Caco-2 (cell line): ENCODE data around the gene GPR22. TPM values are rescaled to one million over a fixed set of nuclear protein-coding genes. Genes with fewer than 3 reads are reported as not detected.

ENCODE experiments used
- BruUV-seq: library from RNA; stranded (reverse); fragments of 400-500 nt; replicated peaks from 2 replicates; lab custom pipeline; 2021; lab: Mats Ljungman, UMichigan
- CTCF ChIA-PET: fragments of 300-600 bp; sonication (Branson Sonifier 250); formaldehyde crosslinking; loops from one replicate; lab custom pipeline; 2022; ENCODE audit warnings: antibody characterized with exemption; lab: Charles Lee
- POLR2A ChIA-PET: fragments of 300-600 bp; sonication (Branson Sonifier 250); formaldehyde crosslinking; loops from one replicate; lab custom pipeline; 2022; ENCODE audit warnings: antibody characterized with exemption; lab: Charles Lee
- DNase-seq, 2 experiments: peaks; one replicate each; pipeline versions ENCODE4 v3.0.0 to v3.0.0-alpha.2; 2020 to 2022
- H3K27me3 ChIP-seq: replicated peaks from 2 replicates; pipeline ENCODE4 v1.6.0; 2011; ENCODE audit warnings: low read length; ENCODE audit not compliant: control insufficient read depth, insufficient read depth
- H3K36me3 ChIP-seq: 2 replicates; pipeline ENCODE4 v1.5.1; 2011; ENCODE audit warnings: low read length; ENCODE audit not compliant: control insufficient read depth, insufficient read depth
- H3K4me1 ChIP-seq: fragments of 250-450 bp; sonication (Bioruptor Pico); 2 replicates; pipeline ENCODE4 v1.5.1; 2020; ENCODE audit warnings: mild to moderate bottlenecking
- H3K4me3 ChIP-seq: 2 replicates; pipeline ENCODE4 v1.5.1; 2011; ENCODE audit warnings: low read depth, mild to moderate bottlenecking, control low read depth, low read length
- H3K9me3 ChIP-seq: fragments of 250-450 bp; sonication (Bioruptor Pico); 2 replicates; pipeline ENCODE4 v1.5.1; 2020; ENCODE audit warnings: mild to moderate bottlenecking, moderate library complexity
- H3K27ac Mint-ChIP-seq: one replicate; pipeline ENCODE4 v1.8.0; 2022; ENCODE audit warnings: mixed read lengths; ENCODE audit not compliant: unreplicated experiment
- H3K27me3 Mint-ChIP-seq: one replicate; pipeline ENCODE4 v1.8.0; 2022; ENCODE audit warnings: mixed read lengths; ENCODE audit not compliant: insufficient read depth, unreplicated experiment
- H3K36me3 Mint-ChIP-seq: one replicate; pipeline ENCODE4 v1.8.0; 2022; ENCODE audit warnings: mild to moderate bottlenecking, mixed read lengths; ENCODE audit not compliant: insufficient read depth, unreplicated experiment
- H3K4me1 Mint-ChIP-seq: one replicate; pipeline ENCODE4 v1.8.0; 2022; ENCODE audit warnings: low read depth, mixed read lengths; ENCODE audit not compliant: unreplicated experiment
- H3K4me3 Mint-ChIP-seq: one replicate; pipeline ENCODE4 v1.8.0; 2022; ENCODE audit warnings: mild to moderate bottlenecking, moderate library complexity, mixed read lengths; ENCODE audit not compliant: unreplicated experiment
- H3K9me3 Mint-ChIP-seq: one replicate; pipeline ENCODE4 v1.8.0; 2022; ENCODE audit warnings: mixed read lengths; ENCODE audit not compliant: unreplicated experiment
- CTCF ChIP-seq, 2 experiments: fragments of 200-600 bp in 1 of 2; IDR thresholded peaks; 1 replicate in 1 of 2; 2 replicates in 1 of 2; pipeline versions ENCODE4 v1.5.1 to v1.8.0; 2011 to 2022; ENCODE audit warnings: antibody characterized with exemption in 1 of 2, control low read depth in 1 of 2, inconsistent platforms in 1 of 2, low read depth in 1 of 2, low read length in 1 of 2, mild to moderate bottlenecking in 1 of 2, moderate library complexity in 1 of 2; ENCODE audit not compliant: insufficient read depth in 1 of 2, severe bottlenecking in 1 of 2, unreplicated experiment in 1 of 2
- intact Hi-C: fragments of 100-400 bp; cut with micrococcal nuclease; formaldehyde crosslinking; loops from one replicate; pipeline ENCODE4 v1.10.0; 2022; ENCODE audit not compliant: unreplicated experiment
- total RNA-seq: library from RNA; stranded (reverse); gene quantifications from 2 replicates; pipeline ENCODE4 v1.2.3, GENCODE V29; 2022

Gene GPR22
- total RNA-seq, 1 experiment from 2014 or later: not detected

- no peak for DNase-seq
- ChIA-PET POLR2A (no interaction called here), CTCF (no interaction called here)
- H3K27ac Mint-ChIP-seq: no peak overlapping the region
- Histone ChIP-seq H3K27me3 (no peaks in the 10 kb centered on the region), H3K36me3 (no peaks in the 10 kb centered on the region), H3K4me3 (no peak overlapping the region), H3K9me3 (no peaks in the 10 kb centered on the region), H3K4me1 (no peaks in the 10 kb centered on the region)
- intact Hi-C loops: no loop called here
- H3K4me1 Mint-ChIP-seq: no peaks in the 10 kb centered on the region
- H3K27me3 Mint-ChIP-seq: no peaks in the 10 kb centered on the region
- BruUV-seq: no TSS peak
- peaks cover 5% of the 10 kb centered on the region for H3K36me3 Mint-ChIP-seq
- no peak for TF ChIP-seq CTCF (IDR thresholded peaks at IDR 0.05; ENCODE audit: insufficient read depth in 1 of 2, low read depth in 1 of 2, low read length in 1 of 2, severe bottlenecking in 1 of 2, unreplicated experiment in 1 of 2)
- H3K9me3 Mint-ChIP-seq: no peaks in the 10 kb centered on the region
- H3K4me3 Mint-ChIP-seq: no peak overlapping the region
Observed at GRCh38 chr7:107446531-107446930, 23.3 kb upstream of the GPR22 start.

GRCh38 chr7:107446988-107447387 is 22.9 kb upstream of the GPR22 start:
- Histone ChIP-seq H3K9me3 (no peaks in the 10 kb centered on the region), H3K27me3 (no peaks in the 10 kb centered on the region), H3K4me3 (no peak overlapping the region), H3K36me3 (no peaks in the 10 kb centered on the region), H3K4me1 (no peaks in the 10 kb centered on the region)
- POLR2A ChIA-PET: no interaction called here
- TF ChIP-seq CTCF (IDR thresholded peaks at IDR 0.05; ENCODE audit: insufficient read depth in 1 of 2, low read depth in 1 of 2, low read length in 1 of 2, severe bottlenecking in 1 of 2, unreplicated experiment in 1 of 2): no peak
- no peak overlapping the region for H3K4me3 Mint-ChIP-seq
- H3K4me1 Mint-ChIP-seq: no peaks in the 10 kb centered on the region
- no peak for DNase-seq
- BruUV-seq: no TSS peak
- no peaks in the 10 kb centered on the region for H3K27me3 Mint-ChIP-seq
- no peaks in the 10 kb centered on the region for H3K9me3 Mint-ChIP-seq
- CTCF ChIA-PET: no interaction called here
- H3K36me3 Mint-ChIP-seq: peaks cover 8% of the 10 kb centered on the region
- no peak overlapping the region for H3K27ac Mint-ChIP-seq
- intact Hi-C loops: no loop called here

- H3K27me3 Mint-ChIP-seq: no peaks in the 10 kb centered on the region
- Histone ChIP-seq H3K36me3 (no peaks in the 10 kb centered on the region), H3K4me1 (no peaks in the 10 kb centered on the region), H3K27me3 (no peaks in the 10 kb centered on the region), H3K4me3 (no peak overlapping the region), H3K9me3 (no peaks in the 10 kb centered on the region)
- intact Hi-C loops: no loop called here
- CTCF ChIA-PET: no interaction called here
- POLR2A ChIA-PET: no interaction called here
- no peak for DNase-seq
- BruUV-seq: no TSS peak
- no peak overlapping the region for H3K4me3 Mint-ChIP-seq
- no peak for TF ChIP-seq CTCF (IDR thresholded peaks at IDR 0.05; ENCODE audit: insufficient read depth in 1 of 2, low read depth in 1 of 2, low read length in 1 of 2, severe bottlenecking in 1 of 2, unreplicated experiment in 1 of 2)
- no peaks in the 10 kb centered on the region for H3K9me3 Mint-ChIP-seq
- peaks cover 12% of the 10 kb centered on the region for H3K36me3 Mint-ChIP-seq
- H3K27ac Mint-ChIP-seq: no peak overlapping the region
- no peaks in the 10 kb centered on the region for H3K4me1 Mint-ChIP-seq
Observed at GRCh38 chr7:107450970-107451369, 18.9 kb upstream of the GPR22 start.
